GM12864 (cell line): ENCODE data around the gene TTC32.

Source experiments
- DNase-seq: peaks from one replicate; pipeline ENCODE4 v3.0.0-alpha.2; 2011; ENCODE audit warnings: low read depth
- H3K4me3 ChIP-seq: 2 replicates; pipeline ENCODE4 v1.5.1; 2011; ENCODE audit warnings: mild to moderate bottlenecking, low read depth, low read length, control low read depth
- CTCF ChIP-seq: IDR thresholded peaks from 2 replicates; pipeline ENCODE4 v1.5.1; 2011; ENCODE audit warnings: low read depth, mild to moderate bottlenecking, moderate library complexity, low read length, control low read depth, inconsistent platforms; ENCODE audit errors: missing control alignments

Gene TTC32

DNA sequence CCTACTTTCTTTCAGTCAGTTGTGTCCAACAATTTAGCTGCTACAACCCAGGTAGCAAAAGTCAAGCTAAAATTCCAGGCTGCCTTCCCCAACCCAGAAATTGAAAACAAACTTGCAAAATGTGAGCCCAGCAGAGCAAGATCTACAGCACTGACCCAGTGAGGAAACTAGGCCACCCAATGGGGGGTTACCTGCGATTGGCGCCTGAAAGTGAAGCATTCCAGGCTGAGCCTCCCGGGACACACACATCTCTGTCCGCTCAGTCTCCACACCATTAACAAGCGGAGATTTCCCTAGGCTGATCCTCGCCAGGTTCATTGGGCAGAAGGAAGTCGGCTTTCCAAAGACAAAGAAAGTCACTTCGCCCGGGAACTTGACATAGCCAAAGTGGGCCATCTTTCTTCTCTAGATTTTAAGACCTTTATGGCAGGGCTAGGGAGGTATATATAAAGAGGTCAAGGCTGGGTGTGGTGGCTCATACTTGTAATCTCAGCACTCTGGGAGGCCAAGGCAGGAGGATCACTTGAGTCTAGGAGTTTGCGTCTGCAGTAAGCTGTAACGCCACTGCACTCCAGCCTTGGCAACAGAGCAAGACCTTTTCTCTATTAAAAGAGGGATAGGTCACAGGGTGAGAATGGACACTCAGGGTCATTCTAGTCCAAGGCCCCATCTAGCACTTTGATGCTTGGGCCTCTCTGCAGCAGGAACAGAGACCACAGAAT lies 53.6 kb downstream of the TTC32 start:
- TF ChIP-seq CTCF = no peak
- no peak overlapping the region for H3K4me3 ChIP-seq
- DNase-seq = no peak

GRCh38 chr2:19847486-19847885 lies 54.3 kb downstream of the TTC32 start:
- DNase-seq = no peak
- no peak overlapping the region for H3K4me3 ChIP-seq
- TF ChIP-seq CTCF = no peak
